HS-27A (cell line): Measurements from ENCODE around the gene FILIP1.

Experiments
- DNase-seq: peaks from one replicate; pipeline ENCODE4 v3.0.0-alpha.2; 2012; ENCODE audit warnings: low read depth, missing footprints

The FILIP1 gene

DNA sequence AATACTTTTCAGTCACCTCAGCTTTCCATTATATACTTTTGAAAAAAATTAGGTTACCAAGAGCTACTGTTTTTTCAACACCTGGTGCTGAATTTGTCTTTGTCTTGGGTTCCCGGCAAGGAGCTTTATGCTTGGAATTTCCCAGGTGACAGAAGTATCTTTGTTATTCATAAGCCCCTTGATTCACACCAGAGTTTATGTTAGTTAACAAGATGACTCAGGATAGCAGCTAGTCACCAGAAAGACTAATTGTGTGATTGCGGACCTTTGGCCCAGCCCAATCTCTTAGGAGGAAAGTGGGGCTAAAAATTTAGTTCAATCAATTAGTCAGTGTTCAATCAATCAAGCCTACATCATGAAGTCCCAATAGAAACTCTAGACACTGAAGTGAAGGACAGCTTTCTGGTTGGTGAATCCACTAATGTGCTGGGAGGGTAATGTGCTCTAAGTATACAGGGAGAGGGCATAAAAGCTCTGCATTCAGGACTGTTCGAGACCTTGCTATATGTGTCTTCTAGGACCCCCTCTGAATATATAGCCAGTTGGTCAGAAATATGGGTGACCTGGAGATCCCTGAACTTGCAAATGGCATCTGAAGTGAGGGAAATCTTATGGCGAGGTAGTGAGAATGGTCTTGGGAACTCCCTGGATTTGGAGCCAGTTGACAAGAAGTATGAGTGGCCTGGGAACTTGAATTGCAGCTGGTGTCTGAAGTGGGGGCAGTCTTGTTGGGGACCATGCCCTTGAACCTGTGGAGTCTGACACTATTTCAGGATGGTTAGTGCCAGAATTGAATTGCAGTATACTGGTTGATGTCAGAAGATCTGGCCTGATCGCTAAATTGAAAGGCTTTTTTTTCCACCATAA is 225.2 kb downstream of the FILIP1 start:
- DNase-seq, result no peak

DNA sequence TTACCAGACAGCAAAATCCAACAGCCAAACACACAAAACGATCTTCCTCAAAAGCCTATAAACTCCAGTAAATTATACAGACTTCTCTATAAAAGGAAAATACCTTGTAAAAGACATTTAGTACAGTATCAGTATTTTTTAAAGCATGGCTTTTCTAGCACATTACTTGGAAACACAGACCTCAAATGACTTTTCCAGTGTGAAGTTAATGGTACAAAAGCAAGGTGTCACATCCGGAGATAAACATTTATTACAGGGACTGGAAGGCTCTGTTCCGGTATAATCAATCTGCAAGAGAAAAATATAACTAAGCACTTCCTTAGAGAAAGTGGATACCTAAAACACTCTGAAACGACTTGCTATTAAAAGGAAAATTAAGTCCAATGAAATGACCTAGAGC is 226.1 kb downstream of the FILIP1 start:
- no peak for DNase-seq

DNA sequence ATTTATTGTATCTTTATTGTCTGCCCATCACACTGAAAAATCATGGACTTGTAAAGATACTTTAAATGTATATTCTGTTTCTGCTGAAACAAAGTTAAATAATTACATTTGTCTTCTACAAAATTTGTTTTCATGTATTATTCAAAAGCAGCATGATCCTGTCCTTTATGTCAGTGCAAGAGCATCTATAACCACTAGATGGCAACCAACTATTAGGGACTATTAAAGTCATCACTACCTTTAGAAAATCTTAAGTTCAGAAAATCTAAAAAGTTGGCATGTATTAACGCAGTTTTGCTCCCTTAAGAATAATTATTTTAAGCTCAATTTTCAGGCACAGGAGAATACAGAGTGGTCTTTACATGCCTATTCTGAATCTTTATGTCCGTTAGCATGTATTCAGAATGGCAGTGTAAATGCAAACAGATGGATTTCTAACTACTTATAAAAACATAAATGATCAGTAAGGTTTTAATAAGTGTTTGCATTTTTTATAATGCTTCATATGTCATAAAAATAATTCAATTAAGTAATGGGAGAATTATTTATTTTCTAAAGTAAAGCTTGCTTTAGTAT is 226.8 kb downstream of the FILIP1 start:
- no peak for DNase-seq

DNA sequence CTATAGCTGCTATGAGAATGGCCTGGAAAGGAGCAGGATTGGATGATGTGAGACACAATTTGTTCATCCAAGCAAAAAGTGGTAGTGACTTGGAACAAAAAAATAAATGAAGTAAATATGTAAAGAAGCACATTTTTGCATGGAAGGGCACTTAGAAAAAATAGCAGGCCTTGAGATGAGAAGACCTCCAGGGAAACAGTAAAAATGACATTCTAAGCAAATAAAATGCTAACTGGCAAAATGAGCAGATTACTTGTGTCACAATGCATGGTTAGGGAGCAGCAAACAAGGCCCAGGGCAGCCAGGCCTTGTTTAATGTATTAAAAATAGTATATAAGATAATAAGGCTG is 230.2 kb downstream of the FILIP1 start:
- DNase-seq, result no peak

DNA sequence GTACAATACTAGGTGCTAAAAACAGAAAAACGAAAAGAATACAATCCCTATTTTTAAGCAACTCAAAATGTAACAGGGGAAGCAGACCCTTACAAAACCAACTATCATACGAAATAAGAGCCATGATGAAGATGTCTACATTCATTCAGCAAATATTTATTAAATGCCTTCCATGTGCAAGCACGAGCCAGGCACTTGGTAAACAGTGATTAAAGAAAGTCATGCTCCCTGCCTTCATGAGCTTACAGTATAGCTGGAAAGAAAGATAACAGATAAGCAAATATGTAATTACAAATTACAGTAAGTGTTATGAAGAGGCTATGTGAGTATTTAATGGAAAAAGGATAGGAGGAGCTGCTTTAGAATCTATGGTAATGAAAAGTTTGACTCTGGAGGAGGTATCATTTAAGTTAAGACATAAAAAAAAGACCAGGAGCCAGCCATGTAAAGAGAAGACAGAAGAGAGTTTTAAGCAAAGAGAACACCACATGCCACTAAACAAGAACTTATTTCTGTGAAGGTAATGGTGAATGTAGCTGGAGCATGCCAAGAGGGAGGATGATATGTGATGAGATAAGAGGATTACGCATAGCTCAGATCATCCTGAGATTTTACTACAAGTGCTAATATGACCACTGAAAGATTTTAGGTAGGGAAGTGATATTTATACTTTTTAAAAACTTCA is 230.7 kb downstream of the FILIP1 start:
- no peak for DNase-seq

DNA sequence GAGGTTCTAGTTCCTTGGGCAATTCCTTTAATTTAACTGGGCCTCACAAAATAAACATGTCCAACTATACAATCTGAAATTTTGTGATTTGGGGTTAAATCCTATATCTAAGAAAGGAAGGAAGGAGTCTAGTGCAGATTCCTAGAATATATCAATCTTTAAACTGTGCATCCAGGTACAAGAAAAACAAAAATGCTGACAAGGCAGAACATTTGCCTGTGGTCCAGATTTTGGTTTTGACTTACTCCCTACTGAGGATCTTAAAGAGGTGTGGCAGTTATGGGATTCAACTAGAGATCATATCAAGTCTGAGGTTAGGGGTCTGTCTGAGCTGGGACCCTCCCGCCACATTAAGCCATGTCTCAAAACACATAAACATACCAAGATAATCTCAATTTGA is 232.3 kb downstream of the FILIP1 start:
- no peak for DNase-seq

DNA sequence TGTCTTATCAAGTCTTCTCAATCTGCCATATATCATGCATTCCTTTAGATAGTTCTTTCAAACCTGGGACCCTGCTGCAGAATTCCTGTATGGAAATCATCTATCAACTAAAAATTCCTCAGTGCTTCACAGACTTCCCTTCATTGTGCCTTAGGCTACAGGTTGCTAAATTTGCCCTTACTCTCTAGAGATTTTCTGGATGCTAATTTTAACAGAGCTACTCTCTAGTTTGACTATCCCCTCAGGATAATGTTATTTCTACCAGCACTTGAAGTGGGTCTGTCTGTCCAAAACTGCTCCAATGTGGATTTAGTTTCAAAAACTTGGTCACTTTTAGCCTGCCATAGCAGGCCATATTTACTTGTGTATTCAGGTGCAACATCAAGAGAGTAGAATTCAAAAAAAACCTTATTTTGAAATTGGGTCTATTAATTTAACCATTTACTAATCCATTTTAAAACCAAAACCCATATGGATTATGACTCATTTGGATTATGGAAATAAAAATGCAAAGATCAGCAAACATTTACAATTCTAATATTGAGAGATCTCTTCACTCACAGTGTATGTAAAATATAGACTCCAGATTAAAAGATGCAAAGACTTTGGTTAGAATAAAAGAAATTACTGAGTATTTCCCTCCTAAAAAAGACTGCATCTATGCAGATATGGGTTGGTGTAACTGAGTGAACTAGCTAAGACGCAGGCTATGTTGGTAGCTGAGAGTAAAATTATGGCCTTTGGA is 236.1 kb downstream of the FILIP1 start:
- DNase-seq, result no peak

DNA sequence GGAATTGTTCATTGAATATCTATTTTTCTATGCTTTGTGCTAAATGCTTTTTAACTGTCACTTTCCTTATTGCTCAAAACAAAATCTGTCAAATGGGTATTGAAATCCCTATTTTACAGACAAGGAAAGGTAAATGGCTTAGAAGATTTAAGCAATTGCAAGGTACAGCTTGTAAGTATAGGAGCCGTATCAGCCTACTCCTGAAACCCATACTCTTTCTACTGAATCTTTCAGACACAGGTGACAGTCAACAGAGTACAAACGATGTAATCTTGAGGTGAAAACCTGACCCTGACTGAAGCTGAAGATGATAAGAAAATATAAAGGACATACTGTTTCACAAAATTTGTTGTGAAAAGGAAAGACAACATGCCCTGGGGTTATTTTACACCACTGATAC is 243.0 kb downstream of the FILIP1 start:
- DNase-seq, result no peak

DNA sequence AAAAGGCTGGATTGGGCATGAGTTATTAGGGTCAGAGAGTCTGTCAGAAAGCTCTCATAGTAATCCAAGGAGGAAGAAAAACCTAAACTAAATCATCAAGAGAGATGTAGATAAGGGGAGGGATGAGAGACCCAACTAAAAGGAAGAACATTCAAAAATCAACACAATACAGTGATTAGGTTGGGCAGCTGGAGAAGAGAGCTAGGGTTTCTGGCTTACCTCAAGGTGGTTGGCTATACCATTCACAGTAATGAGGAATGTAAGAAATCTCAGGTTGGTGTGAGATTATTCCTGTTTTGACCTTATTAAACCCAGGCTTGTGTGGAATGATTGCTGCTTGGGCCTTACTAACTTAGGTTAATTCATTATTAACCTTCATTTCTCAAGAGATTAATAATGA is 243.8 kb downstream of the FILIP1 start:
- DNase-seq, result no peak

DNA sequence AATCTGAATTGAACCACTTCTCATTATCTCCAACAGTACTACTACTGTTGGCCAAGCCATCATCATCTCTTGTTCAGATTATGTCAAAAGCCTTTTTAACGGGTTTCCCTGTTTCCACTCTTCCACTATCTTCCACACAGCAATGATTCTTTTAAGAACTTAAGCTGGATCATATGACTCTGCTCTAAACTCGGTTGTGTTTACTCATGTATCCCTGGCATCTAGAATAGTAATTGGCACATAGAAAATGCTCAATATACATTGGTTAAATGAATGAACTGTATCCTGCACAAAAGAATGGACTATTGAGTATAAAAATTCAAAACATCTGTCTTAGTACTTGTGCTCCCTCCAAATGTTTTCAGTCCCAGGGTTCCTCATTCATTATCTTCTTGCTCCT is 247.2 kb downstream of the FILIP1 start:
- DNase-seq, result no peak

DNA sequence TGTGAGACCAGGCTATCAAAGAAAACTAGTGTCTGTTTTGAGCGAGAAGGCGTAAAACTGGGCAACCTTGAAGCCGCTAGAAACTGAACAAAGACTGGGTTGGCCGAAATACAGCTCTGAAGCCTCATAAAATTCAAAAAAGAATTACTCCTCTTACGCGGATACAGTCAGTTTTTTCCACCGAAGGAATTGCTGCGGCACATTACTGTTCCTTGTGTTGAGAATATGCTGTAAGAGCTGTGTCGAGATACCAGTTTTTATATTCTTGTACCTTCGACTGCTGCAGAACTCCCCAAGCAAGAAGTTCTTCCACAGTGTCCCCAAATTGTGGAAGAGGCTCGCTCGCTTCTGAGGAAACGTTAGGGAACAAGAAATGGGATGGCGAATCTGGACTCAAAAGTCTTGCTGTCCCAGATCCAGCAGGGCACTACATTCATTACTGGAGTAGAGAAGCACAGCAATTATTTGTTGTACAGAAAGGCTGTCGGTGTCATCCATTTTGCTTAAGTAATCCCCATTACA is 249.5 kb downstream of the FILIP1 start:
- no peak for DNase-seq

DNA sequence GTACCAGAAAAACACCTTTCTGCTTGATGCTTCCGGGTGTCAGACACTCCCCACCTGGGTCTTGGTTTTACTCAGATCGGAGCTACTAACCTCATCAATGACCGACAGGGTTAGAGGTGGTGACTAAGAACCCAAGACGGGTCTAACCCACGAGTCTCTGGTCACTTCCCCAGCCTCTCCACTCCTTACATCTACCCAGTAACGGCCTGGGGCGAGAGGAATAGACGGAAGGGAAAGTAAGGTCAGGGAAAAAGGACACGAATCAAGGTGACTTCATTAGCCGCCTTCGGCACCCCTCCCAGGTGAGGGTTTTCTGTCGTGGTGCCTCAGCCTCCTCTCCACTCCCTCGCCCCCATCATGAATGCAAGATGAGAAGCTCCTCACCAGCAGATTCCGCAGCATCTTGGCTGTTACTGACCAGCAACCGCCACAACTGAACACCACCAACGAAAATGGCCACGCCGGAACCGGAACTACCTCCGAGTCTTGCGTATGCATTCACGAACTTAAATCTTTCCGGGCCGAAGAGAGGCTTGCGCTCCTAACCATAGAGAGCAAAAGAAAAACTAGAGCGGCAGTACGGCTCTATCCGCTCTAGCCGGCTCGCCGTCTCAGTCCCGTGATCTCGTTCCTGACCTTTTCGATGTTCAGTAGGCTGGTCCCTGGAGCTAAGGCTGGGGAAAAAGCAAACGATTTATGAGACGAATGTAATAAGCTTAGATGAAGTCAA is 250.1 kb downstream of the FILIP1 start, which contains the start of gene COX7A2:
COX7A2 (minus strand) TSS at position 469 of the 730 bp plus-strand sequence; CDS start at position 402, 67 bp downstream.
- DNase-seq, result peak; percentile 71
